G401.6 (cell line): ENCODE results near the gene ARHGAP29.
"Not testable (repeated sequence)": the region's sequence is repeated elsewhere in the genome, so short reads cannot be mapped to it uniquely, and the experiment has no call there.

Experiments used
- FAIRE-seq: peaks from 2 replicates; lab custom pipeline; 2012; peaks lifted over from hg19 to GRCh38; lab: Jason Lieb, UNC

Gene ARHGAP29

GRCh38 chr1:94164885-94165284, 72.5 kb downstream of the ARHGAP29 start:
- FAIRE-seq: not testable (repeated sequence)

DNA sequence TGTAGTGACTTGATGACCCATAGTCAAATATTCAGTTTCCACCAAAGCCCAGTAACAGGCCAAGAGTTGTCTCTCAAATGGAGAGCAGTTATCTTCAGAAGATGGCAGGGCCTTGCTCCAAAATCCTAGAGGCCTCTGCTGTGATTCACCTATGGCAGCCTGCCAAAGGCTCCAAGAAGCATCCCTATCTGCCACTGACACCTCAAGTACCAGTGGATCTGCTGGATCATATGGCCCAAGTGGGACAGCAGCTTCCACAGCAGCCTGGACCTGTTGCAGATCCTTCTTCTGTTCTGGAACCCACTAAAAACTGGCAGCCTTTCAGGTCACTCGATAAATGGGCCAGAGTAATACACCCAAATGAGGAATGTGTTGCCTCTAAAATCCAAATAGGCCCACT, 73.3 kb downstream of the ARHGAP29 start:
- not testable (repeated sequence) for FAIRE-seq

- FAIRE-seq: not testable (repeated sequence)
These were observed 74.1 kb downstream of the ARHGAP29 start for GRCh38 chr1:94163249-94163648.

DNA sequence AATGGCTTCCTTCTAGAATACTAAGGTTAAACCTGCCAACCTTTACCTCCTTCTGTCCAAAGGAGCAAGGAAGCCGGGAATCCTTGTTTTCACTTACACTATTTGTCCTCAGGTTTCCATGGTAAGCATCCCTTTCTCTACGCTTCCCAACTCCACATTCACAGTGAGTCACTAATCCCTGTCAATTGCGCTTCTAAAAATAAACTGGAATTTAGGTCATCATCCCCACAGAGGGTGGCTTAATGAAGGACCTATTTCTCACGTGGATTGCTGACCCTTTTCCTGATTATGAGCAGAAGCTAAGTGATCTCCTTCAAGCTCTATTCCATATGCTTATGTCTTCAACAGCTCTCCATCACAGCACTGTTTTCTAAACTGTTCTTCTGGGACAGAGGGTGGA, 76.6 kb downstream of the ARHGAP29 start:
- FAIRE-seq: no peak

- FAIRE-seq: no peak
These were observed 81.2 kb downstream of the ARHGAP29 start for GRCh38 chr1:94156096-94156625.

GRCh38 chr1:94154989-94155388, 82.4 kb downstream of the ARHGAP29 start:
- FAIRE-seq: no peak

DNA sequence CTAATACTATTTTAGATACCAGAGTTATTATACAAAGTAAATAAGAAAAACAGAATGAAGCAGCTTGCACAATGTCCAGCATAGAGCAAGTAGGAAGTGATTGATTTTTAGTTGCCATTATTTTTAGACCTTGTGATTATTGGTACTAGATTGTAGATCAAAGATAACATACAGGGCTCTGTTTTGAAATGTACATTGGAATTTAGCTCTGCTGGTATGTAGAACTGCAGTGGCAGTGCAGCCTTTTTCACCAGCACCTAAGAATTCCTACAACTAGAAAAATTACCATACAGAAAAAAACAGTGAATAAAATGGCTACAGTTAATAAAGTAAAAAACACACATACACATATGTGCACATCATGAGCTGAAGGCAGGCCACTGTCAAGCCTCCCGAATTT, 84.3 kb downstream of the ARHGAP29 start:
- FAIRE-seq: no peak

DNA sequence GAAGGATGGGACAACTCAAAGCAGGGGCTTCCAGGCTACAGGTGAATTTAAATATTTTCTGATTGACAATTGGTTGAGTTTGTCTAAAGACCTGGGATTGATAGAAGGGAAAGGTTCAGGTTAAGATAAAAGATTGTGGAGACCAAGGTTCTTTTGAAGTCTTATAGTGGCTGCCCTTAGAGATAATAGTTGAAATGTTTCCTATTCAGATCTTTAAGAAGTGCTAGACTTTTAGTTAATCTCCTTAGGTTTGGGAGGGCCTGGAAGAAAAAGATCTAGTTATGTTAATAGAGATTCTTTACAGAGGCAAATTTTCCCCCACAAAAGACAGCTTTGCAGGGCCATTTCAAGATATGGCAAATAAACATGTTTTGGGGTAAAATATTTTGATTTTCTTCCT, 88.2 kb downstream of the ARHGAP29 start:
- not testable (repeated sequence) for FAIRE-seq

GRCh38 chr1:94146273-94146672, 91.1 kb downstream of the ARHGAP29 start:
- FAIRE-seq: no peak

- no peak for FAIRE-seq
These were observed 92.5 kb downstream of the ARHGAP29 start for GRCh38 chr1:94144836-94145235.

DNA sequence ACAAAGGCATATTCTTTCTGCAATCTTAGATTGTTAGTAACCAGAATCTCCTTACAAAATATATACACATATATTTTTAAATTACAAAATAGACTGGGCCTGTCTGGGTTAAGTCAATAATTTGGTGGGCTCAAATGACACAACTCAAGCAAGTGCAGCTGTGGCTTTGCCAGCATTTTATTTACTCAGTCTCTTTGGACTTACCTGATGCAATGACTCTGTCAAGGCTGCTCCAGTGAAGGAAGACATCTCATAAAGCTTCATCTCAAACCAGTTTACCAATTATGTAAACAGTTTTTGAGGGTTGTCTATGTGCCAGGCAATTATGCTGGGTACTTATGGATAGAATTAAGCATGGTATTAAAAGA, 93.6 kb downstream of the ARHGAP29 start:
- FAIRE-seq: no peak

GRCh38 chr1:94143173-94143808, 94.1 kb downstream of the ARHGAP29 start:
- no peak for FAIRE-seq

DNA sequence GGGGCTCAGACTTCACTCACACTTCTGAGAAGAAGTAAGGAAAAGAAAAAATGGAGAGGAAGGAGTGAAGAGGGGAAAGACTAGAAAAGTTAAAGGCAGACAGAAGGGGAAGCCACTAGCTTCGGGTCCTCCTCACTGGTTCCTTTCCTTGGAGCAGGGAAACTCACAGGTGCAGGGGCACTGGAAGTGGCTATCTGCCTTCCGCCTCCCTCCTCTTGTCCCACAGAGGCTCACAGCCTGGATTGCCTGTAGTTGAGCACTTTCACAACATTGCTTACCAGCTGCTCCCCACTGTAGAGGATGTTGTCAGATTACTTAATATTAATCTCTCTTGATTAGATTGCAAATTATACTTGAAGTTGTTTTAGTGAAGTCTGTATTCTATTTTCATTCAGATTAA, 94.8 kb downstream of the ARHGAP29 start:
- no peak for FAIRE-seq

DNA sequence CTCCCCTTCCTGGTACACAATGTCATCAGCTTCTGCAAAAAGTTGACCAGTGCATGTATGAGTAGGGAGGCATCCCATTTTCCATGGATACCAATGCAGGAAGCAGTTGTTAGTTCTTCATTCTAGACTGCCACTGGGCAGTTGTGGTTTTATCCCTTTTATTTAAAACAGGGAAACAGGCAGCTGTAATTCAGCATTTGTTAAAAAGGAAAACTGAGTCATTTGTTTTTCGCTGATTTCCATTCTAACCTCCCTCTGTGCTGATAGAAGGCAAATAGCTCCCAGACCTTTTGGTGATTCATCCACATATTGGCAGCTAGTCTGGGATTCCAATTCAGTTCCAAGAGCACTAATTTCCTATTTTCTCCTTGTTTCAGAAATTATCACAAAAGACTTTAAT, 95.4 kb downstream of the ARHGAP29 start:
- no peak for FAIRE-seq

GRCh38 chr1:94132111-94132510, 105.3 kb downstream of the ARHGAP29 start:
- no peak for FAIRE-seq

DNA sequence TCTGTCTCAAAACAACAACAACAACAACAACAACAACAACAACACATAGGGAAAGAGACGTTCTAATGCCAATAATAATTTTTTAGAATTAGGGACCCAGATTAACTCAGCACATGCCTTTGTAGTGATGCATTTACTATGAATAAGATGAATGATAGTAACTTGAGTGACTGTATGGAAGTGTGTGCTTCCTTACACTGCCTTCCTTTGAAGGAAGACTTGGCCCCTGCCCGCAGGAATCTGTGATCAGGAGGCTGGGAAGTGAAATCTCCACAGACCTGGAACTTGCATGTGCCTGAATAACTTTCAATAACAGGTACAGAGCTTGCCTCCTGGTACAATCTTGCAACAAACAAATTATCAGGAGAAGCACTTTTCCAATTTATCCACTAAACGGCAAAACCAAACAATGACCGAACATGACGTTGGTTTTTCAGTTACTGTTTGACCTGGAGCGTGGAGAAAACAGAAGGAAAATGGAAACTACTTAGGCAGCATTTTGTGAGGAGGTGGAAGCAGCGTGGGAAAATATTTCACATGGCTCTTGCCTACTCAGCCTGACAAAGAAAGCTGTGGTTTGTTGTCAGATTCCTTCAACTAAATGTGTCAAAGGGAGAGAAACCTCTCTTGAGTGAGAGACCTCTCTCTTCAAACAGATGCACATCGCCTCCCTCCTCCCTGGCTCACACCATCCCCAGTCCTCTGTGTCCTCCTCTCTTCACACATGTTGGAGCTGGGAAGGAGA, 106.4 kb downstream of the ARHGAP29 start:
- FAIRE-seq: no peak

DNA sequence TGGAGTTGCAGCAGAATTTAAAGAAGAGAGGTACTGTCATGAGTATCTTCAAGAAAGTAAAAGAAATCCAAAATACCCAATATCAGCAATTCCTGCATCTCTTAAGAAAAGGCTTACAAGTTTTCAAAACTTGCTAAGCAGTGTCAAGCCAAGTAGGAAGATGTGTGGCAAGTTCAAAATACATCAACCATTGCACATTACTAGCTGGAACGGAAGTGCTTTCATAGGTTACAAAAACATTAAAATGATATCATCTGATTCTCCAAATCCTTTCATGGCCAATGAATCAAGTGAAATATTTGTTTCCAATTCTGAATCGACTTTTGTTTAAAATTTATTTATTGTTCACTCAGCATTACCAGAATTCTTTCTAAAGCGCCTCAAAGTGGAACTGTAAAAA, 110.7 kb downstream of the ARHGAP29 start:
- FAIRE-seq: no peak

DNA sequence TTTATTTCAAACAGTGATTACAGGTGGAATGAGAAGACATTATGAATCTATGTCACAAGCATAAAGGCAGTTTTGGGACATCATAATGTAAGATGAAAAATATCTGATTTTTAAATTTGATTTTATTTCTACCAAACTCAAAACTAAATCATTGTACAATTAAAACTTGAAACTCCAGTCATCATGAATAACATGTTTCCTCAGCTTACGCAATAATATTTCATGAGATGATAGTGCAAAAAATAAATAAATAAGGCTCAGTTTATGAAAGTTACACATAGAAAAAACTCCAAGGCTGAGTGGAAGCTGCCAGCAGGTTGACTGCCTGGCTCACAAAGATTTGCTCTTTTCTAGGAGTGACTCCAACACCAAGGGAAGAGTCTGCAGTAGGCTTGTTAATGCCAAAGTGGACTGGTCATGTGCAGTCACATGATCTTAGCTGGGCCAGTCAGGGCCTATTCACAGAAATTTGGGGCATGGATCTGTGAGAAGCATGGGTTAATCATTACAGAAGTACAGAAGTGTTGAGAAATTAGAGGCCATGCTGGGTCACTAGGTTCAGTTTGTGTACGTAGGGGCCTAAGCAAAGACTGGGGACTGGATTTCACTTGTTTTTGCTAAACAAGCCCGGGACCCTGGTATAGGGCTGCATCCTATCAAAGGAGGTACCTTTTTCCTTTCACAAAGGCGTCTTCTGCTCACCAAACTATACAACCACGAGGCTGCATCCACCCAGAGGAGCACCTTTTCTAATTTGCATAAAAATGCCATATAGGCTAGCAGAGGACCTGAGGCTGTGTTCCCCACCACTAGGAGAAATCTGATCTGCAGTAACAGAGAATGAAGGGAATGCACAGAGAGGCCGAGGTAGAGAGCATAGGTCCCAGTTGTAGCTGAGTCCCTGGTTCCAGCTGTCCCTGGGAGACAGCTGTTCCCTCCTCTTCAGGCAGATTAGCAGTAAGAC, 111.6 kb downstream of the ARHGAP29 start:
- no peak for FAIRE-seq

DNA sequence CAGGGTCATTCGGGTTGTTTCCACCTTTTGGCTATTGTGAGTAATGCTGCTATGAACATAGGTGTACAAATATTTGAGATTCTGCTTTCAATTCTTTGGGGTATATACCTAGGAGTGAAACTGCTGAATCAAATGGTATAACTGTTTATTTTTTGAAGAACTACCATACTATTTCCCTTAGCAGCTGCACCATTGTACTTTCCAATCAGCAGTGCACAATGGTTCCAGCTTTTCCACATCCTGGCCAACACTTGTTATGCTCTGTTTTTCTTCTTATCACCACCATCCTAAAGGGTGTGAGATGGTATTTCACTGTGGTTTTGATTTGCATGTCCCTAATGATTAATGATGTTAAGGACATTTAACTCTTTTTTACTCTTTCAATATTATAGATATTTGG, 112.8 kb downstream of the ARHGAP29 start:
- FAIRE-seq: no peak

- FAIRE-seq: no peak
These were observed 115.0 kb downstream of the ARHGAP29 start for GRCh38 chr1:94122201-94122970.
